Activated naive CD4-positive, alpha-beta T cell treated with Interleukin-2 at 50 U/mL for 16 hours (primary cell): ENCODE measurements around the gene TWSG1.
"Not testable (repeated sequence)": the region's sequence is repeated elsewhere in the genome, so short reads cannot be mapped to it uniquely, and the experiment has no call there.

Experiments
- DNase-seq: peaks from one replicate; pipeline ENCODE4 v3.0.0-alpha.2; 2020

The TWSG1 gene

GRCh38 chr18:9336827-9337226 is 2.3 kb downstream of the TWSG1 start:
- no peak for DNase-seq

GRCh38 chr18:9337873-9338272 is 3.3 kb downstream of the TWSG1 start:
- no peak for DNase-seq

- DNase-seq = no peak
Measured at GRCh38 chr18:9340472-9340871, 5.9 kb downstream of the TWSG1 start.

GRCh38 chr18:9343577-9343976 is 9.0 kb downstream of the TWSG1 start:
- no peak for DNase-seq

GRCh38 chr18:9346775-9347174 is 12.2 kb downstream of the TWSG1 start:
- DNase-seq = no peak

- no peak for DNase-seq
Measured at GRCh38 chr18:9348079-9348671, 13.6 kb downstream of the TWSG1 start.

GRCh38 chr18:9348766-9349165 is 14.2 kb downstream of the TWSG1 start:
- DNase-seq = no peak

GRCh38 chr18:9353596-9353995 is 19.0 kb downstream of the TWSG1 start:
- no peak for DNase-seq

- DNase-seq = no peak
Measured at GRCh38 chr18:9354256-9354655, 19.7 kb downstream of the TWSG1 start.

GRCh38 chr18:9356976-9357375 is 22.4 kb downstream of the TWSG1 start:
- no peak for DNase-seq

GRCh38 chr18:9359796-9360195 is 25.2 kb downstream of the TWSG1 start:
- DNase-seq = no peak

- no peak for DNase-seq
Measured at GRCh38 chr18:9361191-9361590, 26.6 kb downstream of the TWSG1 start.

- DNase-seq = no peak
Measured at GRCh38 chr18:9362869-9363268, 28.3 kb downstream of the TWSG1 start.

- DNase-seq = no peak
Measured at GRCh38 chr18:9364242-9364641, 29.7 kb downstream of the TWSG1 start.

- no peak for DNase-seq
Measured at GRCh38 chr18:9365406-9365805, 30.8 kb downstream of the TWSG1 start.

- DNase-seq = no peak
Measured at GRCh38 chr18:9366126-9366714, 31.6 kb downstream of the TWSG1 start.

- DNase-seq = not testable (repeated sequence)
Measured at GRCh38 chr18:9373254-9373653, 38.7 kb downstream of the TWSG1 start.

- no peak for DNase-seq
Measured at GRCh38 chr18:9379118-9379517, 44.5 kb downstream of the TWSG1 start.

GRCh38 chr18:9380101-9380500 is 45.5 kb downstream of the TWSG1 start:
- DNase-seq = no peak

- no peak for DNase-seq
Measured at GRCh38 chr18:9380621-9381395, 46.2 kb downstream of the TWSG1 start.

- DNase-seq = no peak
Measured at GRCh38 chr18:9386879-9387278, 52.3 kb downstream of the TWSG1 start.

- no peak for DNase-seq
Measured at GRCh38 chr18:9387891-9388290, 53.3 kb downstream of the TWSG1 start.

GRCh38 chr18:9389706-9390105 is 55.1 kb downstream of the TWSG1 start:
- DNase-seq = no peak

GRCh38 chr18:9392726-9393125 is 58.2 kb downstream of the TWSG1 start:
- DNase-seq = no peak
